DMS 273 (cell line): ENCODE measurements around the gene CACNB1.

ENCODE experiments used
- DNase-seq: peaks from one replicate; lab custom pipeline; 2025; ENCODE audit not compliant: unreplicated experiment; lab: John Stamatoyannopoulos, UW

Gene CACNB1

DNA sequence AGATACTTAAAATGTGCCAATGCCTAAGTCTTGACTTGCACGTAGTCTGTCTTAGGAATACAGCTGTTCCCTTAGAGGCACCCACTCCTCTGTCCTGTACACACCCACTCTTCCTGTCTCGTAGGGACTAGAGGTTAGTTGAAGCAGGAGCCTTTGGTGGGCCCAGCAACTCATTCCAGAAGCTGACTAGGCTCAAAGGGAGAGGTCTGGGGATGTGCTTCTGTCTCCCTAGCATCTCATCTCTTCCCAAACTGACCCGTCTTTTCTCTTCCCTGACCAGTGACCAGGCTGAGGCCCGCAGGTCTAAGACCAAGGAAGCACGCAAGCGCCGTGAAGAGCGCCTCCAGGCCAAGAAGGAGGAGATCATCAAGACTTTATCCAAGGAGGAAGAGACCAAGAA is 6.8 kb upstream of the CACNB1 start:
- DNase-seq, result no peak

DNA sequence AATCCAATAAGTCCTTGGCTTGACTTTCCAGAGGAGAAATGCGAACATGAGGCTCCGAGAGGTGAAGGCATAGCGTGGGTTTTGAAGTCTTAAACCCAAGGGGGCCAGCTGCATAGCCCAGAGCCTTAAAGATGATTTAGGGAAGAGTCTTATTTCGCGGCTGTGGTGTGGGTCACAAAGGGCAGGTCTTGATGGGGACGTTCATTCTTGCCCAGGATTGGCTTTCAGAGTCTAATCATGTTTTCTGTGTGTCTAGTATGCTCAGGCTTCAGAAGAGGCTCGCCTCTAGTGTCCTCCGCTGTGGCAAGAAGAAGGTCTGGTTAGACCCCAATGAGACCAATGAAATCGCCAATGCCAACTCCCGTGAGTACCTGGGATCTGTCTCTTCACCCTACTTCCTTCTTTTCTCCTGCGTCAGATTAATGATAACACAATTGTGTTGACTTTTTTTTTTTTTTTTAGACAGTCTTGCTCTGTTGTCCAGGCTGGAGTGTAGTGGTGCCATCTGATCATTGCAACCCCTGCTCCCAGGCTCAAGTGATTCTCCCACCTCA is 3.6 kb upstream of the CACNB1 start:
- DNase-seq, result no peak

DNA sequence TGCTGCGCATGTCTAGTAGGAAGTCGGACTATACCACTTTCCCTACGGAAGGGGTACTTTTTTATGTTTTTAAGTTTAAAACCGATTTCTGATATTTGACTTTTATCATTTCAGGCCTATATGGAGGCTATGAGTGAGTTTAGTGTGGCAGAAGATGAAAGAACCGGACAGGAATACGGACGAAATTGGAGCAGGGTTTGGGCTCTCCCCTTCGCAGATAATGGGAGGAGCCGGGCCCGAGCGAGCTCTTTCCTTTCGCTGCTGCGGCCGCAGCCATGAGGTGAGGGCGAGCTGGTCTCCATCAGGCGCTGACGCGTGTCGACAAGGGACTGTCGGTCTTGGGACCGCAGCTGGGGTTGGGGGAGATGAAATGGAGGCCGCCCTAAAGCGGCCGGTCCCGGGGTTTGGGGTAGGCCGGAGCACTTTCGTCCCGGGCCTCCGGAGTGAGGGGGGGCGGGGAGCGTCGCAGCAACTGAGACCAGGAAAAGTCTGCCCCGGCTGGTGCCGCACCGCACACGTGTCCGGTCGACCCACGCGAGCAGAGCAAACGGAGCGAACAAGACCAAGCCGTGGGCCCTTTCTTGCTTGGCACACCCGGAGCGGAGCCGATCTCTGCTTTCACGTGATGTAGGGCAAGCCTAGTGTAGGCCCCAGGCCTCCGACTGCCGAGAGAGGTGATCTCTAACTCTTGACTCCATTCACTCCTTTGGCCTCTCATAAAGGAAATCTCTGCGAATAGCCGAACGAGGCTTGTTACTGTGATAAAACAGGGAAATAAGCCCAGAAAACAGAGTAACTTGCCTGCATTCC is 2.8 kb upstream of the CACNB1 start, which contains the start of gene RPL19:
RPL19 (plus strand) TSS at position 214 of the 810 bp plus-strand sequence; CDS start at position 276, 62 bp downstream.
- peak; percentile 94 for DNase-seq

DNA sequence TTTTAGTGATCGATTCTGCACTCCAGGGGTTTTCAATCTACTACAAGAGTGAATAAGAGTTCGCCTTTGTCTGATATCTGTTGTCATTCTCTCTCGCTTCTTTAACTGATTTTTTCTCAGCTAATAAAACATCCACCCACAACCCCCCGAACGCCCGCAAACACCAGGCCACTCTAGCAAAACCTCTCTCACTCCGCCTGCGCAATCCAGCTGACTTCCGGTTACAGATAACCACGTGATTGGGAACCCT is 2.3 kb upstream of the CACNB1 start:
- peak; percentile 97 for DNase-seq

DNA sequence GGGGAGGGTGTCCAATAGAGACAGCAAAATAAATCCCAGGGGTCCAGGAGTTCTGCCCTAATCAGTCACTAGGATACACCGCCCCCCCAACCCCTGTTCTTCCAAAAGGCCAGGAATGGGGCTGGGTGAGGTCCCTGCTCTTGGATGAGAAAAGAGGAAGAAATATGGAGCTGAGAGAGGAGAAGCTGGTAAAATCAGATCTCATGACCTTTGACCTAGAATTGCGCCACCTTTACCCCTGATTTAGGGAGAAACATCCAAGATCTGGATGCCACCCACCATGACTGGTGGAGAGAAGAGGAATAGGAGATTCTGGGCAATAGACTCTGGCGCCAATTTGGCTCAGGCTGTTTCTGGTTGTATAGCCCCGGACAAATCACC is 707 bp upstream of the CACNB1 start:
- no peak for DNase-seq

DNA sequence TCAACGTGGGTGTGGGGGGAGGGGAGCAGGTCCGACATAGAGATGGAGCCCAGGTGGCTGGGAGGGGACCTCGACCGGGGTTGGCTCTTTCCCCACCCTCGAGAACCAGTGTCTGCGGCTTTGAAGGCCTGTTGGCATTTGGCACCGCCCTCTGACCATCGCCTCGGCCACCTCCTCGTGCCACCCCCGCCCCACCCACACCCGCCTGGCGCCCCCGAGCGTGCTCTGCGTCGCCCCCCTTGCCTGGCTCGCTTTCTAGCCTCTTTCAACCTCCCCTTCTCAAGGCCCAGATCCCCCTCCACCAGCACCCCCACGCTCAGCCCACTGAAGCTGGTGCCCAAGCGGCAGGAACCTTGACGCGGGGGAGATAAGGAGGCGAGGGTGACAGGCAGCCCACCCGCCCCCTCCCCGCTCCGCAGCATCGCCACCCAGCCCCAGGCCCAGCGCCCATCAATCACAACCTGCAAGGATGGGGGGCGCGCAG is 619 bp downstream of the CACNB1 start:
- peak; percentile 65 for DNase-seq

DNA sequence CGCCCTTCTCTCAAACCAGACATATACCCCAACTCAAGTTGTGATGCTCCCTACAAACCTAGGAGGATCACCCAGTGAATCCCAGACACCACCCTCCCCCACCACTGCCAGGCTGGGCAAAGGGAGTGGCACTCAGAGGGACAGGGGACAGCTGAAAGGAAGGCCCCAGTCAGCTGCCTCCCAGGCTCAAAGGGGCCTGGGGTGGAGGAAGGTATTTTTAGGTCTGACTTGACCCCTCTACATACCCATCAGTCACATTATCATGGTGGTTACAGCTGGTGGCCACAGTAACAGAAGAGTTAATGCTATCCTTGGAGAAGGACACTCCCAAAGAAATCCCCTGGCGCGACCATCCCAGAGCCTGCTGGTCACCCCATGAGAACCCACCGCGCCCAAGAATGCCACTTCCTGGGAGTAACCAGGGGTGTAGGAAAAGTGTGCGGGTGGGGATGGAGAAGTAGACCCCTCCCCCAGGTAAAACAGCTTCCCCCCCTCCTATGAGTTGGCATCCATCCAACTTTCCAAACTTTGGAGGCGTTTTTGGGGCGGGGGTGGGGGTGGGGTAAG is 1.1 kb downstream of the CACNB1 start:
- no peak for DNase-seq

DNA sequence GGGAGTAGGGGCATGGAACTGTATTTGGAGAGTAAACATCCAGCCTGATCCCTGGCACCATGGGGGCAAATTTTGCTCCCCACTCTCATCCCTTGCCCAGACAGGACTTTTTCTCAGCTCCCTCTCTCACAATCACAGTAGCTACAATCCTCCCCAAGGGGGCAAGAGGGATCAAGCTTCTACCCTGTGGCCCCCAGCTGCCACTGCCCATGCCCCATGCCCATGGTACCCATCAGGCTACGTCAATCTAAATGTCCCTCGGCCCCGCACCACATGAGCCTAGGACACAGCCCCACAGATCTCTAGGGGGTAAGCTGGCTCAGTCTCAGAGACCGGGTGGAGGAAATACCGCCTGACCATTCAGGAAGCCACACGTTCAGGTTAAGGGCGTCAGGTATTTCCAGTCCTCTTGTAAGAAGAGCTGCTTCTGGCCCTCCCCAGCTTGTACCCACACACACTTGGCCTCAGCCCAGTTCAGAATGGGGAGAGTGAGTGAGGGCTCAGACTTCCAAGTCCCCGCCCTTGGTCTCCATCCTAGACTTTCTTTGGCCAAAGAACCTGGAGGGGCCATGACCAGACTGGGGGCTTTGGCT is 1.8 kb downstream of the CACNB1 start:
- no peak for DNase-seq

DNA sequence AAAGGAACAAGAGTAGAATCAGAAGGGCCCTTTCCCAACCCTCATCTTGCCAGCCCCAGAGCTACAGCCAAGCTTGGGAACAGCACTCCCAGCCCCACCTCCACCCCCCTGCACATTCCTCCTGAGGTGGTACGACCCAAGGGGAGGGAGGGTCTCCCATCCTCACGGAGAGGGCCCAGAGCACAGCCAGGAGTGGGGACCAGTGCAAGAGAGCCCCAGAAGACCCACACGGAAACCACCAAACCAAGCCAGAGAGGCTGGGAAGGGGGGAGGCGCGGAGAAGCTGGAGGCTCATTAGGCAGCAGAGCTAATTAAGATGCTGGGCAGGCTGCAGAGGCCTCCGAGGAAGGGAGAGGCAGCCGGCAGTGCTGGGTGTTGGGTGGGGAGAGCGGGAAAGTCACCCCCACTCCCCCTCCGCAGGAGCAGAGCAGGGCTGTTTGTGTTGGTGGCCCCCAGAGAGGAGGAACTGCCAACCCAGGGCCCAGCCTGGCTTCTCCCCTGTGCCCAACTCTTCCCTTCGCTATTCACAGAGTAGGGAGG is 2.4 kb downstream of the CACNB1 start:
- no peak for DNase-seq

DNA sequence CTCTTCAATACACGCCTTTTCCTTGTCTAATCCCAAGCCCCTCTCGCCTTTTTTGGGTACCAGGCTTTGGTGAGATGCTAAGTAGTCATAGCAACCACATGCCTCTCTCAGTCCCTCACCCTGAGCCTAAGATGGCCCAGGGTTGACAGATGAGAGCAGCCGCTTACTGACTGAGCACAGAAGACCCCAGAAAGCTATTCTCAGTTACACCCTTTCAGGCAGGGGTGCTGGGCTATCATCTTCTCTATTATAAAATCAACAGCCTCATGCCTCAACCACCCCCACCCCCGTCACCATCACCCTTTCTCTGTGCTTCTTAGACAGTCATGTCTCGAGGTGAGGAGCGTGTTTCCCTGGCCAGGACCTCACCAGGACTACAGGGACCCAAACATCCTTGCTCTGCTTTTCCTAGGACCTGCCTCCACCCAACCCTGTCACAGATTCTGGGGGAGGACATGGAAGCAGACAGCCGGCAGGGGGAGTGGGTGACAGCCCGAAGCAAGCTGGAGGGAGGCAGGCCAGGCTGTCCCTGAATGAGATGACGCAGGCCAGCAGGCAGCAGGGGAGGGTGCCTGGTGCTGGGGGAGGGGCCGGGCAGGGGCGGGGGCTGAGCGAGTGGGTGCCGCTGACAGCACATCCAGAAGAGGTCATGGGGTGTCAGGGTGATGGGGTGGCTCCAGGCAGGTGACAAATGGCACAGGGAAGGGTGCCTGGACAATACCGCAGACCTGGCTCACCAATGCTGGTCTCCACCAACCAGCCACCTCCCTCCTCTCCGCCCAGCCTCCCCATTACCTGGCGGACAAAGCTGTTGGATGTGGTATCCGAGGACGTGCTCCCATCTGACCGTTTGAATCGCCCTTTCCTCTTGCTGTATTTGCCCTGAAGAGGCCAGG is 3.1 kb downstream of the CACNB1 start:
- DNase-seq, result peak; percentile 73

DNA sequence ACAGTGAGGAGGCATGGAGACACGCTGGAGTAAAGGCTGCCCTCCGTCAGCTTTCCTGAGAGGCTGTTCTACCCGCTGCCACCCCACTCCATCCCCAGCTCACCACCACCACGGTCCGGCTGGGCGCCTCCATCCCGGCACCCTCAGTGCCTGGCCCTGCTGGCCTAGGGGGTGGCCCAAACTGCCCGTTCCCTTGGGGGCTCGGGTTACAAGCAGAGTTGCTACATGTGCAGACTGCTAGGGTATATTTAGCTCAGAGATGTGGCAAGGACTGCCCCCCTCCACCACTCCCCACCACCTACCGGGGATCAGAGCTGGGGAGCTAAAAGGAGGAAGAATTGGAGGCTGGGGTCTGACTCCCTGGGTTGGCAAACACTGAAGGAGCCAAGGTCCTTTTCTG is 4.1 kb downstream of the CACNB1 start:
- DNase-seq, result no peak

DNA sequence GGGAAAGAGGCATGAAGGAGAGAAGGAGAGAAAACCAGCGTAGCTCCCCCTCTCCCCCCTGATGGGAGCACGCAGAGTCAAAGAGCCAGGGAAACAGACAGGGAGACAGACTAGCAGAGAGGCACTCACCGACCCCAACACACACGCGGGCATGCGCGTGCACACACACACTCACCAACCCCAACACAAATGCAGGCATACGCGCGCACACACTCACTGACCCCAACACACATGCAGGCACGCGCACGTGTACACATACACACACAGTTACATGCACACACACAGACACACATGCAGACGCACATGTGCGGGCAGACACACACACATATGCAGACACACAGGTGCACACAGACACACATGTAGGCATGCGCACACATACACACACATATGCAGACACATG is 4.6 kb downstream of the CACNB1 start:
- DNase-seq, result no peak

DNA sequence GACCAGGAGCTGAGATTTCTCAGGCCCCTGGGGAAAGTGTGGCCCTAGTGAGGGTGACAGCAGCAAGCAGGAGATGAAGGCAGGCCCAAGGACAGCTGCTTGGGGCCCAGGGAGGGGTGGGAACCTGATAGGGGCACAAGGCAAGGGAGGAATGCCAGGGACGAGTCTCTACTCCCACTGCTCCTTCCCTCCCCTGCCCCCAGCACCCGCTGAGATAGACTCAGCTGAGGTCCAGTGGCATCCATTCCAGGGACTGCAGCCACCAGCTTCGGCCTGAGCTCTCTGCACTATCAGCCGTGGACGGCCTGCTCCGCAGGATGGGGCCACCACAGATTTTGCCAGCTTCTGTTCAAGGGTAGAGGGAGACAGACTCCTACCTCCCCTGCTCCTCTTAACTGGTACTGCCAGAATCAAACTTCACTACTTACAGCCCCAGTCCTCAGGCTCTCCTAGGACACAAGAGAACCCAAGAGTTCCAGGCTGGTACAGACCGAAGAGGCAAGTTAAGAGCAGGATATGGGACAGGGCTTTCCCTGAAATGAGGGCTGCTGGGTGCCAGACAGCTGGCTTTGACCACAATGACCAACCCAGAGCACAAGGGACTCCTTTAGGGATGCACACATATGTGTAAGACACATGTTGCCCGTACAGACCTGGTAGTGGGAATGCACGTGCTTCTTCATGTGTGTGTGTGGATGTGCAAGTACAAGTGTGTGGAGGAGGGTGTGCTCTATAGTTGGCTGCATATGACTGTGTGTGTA is 5.5 kb downstream of the CACNB1 start:
- no peak for DNase-seq

DNA sequence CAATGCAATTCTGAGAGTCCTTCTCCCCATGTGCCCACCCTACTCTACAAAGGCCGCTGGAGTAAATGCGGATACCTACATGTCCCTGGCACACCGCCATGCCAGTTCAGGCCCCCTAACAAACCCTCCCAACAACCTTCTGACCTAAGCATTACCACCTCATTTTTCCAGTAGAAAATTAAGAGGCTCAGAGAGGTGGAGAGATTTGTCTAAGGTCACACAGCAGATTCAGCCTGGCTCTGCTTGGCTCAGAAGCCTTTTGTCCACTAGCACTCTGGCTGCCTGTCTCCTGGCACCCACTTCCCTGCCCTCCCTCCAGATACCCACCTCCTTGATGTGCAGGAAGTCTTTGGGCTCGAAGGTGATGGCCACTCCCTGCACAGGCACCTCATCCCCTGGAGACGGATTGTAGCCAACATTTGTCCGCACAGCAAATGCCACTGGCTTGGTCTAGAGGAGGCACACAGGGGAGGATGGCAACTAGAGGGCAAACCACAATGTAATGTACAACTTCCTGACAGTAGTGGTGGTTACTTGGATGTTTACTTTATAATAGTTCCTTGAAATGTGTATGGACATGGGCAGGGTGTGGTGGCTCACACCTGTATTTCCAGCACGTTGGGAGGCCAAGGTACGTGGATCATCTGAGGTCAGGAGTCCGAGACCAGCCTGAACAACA is 10.2 kb downstream of the CACNB1 start:
- no peak for DNase-seq

DNA sequence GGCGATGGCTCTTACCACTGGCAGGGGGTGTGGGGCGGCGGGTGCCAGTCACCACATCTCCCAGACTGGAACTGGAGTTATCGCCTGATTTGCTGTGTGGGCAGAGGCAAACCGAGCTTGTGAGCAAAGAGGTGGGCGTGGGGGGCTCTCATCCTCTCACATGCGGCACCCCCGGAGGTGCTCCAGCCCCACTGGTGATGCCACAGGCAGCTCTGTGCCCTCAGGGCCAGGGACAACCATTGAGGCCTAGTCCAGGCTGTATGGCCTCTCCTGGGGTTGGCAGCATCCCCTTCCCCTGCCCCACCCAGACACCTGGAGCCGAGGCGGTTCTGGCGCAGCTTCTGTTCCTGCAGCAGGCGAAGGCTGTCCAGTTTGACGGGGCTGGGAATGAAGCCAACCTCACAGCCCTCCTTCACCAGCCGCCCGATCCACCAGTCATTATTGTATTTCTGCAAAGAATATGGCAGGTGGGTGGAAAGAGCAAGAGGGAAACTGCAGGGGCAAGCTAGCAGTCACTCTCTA is 10.9 kb downstream of the CACNB1 start:
- peak; percentile 62 for DNase-seq

DNA sequence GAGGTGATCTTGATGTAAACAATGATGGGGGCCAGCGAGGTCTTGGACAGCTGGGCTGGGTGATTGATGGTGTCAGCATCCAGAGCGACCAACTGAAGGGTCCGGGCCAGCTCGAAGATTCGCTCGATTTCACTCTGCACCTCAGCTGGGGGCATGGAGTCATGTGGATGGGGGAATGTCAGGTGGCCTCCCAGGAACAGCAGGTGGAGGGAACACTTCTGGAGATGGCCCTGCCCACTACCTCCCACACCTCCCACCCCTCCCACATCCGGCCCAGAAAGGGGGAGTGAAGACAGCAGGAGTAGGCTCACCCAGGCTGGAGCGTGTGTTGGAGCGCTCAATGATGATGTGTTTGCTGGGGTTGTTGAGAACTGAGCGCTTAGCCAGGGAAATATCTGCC is 13.7 kb downstream of the CACNB1 start:
- no peak for DNase-seq

DNA sequence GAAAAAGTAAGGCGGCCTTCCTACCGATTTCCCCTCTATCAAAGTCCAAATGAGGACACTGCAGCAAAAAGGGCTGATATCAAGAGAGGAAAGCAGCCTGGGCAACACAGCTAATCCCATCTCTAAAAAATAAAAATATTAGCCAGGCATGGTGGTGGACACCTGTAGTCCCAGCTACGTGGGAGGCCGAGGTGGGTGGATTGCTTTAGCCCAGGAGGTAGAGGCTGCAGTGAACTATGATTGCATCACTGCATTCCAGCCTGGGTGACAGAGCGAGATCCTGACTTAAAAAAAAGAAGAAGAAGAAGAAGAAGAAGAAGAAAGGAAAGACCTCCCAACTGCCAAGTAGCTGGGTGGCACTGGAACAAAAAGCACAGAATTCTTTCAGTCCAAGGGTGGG is 14.4 kb downstream of the CACNB1 start:
- no peak for DNase-seq

DNA sequence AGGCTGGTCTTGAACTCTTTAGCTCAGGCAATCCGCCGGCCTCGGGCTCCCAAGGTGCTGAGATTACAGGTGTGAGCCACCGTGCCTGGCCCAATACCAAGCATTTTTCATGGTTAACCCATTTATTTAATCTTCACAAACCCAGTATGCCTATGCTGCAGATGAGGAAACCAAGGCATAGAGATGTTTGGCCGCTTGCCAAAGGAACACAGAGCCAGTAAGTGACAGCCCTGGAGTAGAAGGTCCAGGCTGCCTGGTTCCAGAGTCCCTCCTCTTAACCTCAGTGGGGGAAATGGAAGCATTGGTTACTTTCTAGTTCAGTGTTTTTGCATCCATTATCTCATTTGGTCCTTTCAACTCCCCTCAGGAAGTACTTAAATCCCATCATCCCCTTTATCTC is 16.2 kb downstream of the CACNB1 start:
- DNase-seq, result no peak

DNA sequence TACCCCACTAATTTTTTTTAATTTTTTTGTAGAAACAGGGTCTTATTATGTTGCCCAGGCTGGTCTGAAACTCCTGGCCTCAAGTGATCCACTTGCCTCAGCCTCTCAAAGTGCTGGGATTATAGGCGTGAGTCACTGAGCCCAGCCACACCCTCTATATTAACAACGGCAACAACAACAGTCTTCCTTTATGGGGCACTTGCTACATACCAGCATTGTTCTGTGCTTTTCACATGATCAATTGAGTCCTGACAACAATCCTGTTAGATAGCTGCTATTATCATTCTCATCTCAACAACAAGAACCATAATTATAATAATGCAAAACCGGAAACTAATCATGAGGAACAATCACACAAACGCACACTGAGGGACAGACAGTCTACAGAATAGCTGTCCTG is 18.9 kb downstream of the CACNB1 start:
- no peak for DNase-seq
